ENCODE measurements around the gene LGALS7.

GRCh38 chr19:38781058-38781457 lies 7.7 kb upstream of the LGALS7 start:
- TF ChIP-seq ZNF384 (IDR thresholded peaks at IDR 0.05; ENCODE audit: borderline replicate concordance, low read depth, low read length) (no peak), NKRF (conservative IDR thresholded peaks at IDR 0.05) (no peak), RCOR1 (conservative IDR thresholded peaks at IDR 0.05; ENCODE audit: low read depth, low read length) (no peak)
